Cerebellar cortex (tissue), 1 donor: ENCODE measurements around the gene NAPSA.

Experiments used
- DNase-seq: peaks from one replicate; pipeline ENCODE4 v3.0.0-alpha.2; 2015; ENCODE audit warnings: low spot score

The NAPSA gene

DNA sequence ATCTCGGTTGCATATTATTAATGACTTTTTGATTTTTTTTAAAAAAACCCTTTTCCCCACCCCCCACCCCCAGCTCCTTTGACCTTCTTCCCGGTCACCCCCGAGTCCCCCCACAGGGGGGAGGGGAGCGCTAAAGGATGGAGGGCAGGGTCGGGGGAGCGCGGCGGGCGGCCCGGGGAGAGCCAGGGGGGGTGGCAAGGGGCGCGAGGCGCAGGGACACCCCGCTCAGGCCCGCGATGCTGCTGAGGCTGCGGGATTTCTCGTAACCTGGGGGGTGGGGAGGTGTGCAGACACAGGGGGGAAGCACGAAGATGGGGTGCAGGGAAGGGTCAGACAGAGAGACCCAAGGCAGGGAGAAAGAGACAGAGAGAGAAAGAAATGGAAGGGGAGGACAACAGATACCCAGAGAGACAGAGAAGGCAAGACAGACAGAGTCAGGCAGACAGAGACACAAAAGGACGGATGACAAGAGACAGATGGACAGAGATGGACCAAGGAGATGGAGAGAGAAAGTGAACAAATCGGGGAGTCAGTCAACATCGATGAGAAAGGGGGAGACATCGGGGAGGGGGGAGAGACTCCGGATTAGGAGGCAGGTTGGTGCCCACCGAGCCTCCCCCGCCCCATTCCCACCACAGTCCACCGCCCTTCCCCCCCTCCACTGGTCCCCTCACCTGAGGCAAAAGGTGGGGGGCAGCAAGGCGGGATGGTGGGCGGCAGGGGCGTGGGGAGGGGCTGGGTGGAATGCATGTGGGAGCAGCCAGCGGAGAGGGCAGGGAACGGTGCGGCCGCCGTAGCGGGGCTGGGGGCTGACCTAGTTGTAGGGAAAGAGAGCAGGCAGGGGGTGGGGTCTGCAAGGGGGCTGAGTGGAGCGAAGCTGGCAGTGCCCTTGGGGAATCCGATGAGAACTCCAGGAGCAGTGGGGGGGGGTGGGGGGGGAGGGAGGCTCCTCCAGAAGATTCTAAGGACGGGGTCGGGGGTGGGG is 50.4 kb downstream of the NAPSA start:
- DNase-seq: peak; percentile 34

DNA sequence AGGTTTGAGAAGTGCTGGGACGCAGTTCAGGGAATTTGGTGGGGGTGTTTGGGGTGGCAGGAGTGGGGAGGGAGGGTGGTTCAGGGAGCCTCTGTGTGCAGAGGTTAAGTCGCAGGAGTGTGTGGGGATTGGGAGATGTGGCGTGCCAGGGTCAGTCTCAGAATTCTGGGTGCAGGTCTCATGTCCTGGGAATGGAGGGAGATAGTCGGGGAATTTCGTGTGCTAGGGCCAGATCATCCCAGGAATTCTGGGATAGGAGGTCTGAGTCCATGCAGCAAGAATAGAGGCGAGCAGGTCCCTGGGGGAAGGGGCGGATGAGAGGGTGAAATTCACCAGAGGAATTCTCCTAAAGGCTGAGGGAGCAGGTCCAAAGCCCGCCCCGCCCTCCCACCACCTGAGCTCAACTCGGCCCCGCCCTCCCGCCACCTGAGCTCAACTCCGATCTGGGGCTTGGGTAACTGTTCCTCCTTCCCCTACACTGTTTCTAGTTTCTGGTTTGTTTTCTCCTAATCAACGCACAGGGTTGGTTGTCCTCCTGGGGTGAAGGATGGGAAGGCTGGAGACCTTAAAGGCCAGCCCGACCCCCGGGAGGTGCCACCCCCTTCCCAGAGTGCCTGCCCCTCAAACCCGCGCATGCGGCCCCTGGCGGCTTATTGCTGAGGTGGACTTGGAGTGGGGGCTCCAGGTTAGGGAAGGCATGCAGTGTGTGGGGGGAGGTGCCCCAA is 51.5 kb downstream of the NAPSA start:
- DNase-seq: peak; percentile 75

DNA sequence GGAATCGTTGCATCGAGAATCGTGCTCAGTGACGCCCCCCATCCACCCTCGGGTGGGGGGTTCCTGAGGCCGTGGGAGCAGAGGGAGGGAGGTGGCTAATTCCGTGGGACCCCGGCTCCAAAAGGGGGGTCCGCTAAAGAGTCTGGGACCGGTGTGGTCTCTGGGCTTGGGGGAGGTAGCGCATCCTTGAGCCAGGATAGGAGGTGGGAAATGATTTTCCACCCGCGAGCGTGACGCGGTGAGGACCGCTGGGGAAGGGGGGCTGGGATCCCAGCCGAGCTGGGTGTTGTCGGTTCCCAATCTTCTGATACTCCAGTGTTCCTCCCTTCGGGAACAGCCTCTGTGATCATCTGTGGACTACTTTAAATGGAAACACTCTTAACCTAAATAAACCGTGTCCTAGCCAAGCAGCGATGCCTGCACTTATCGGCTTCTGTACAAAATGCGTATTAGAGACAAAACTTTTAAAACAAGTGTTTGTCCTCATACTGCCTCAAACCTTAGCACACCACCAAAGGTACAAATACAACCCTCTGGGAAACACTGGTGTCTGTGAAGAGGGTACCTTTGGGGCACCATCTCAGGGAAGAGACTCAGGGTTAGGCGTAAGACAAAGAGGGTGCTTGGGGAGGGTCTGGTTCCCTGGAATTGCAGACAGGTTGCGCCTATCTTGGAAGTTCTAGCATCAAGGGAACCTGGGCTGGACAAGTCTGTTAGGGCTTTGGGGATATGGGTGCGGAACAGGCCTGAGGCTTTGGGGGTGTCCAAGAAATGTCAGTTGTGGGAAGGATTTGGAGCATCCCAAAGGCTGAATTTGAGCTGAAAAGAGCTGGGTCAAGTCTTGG is 52.2 kb downstream of the NAPSA start:
- peak; percentile 55 for DNase-seq

DNA sequence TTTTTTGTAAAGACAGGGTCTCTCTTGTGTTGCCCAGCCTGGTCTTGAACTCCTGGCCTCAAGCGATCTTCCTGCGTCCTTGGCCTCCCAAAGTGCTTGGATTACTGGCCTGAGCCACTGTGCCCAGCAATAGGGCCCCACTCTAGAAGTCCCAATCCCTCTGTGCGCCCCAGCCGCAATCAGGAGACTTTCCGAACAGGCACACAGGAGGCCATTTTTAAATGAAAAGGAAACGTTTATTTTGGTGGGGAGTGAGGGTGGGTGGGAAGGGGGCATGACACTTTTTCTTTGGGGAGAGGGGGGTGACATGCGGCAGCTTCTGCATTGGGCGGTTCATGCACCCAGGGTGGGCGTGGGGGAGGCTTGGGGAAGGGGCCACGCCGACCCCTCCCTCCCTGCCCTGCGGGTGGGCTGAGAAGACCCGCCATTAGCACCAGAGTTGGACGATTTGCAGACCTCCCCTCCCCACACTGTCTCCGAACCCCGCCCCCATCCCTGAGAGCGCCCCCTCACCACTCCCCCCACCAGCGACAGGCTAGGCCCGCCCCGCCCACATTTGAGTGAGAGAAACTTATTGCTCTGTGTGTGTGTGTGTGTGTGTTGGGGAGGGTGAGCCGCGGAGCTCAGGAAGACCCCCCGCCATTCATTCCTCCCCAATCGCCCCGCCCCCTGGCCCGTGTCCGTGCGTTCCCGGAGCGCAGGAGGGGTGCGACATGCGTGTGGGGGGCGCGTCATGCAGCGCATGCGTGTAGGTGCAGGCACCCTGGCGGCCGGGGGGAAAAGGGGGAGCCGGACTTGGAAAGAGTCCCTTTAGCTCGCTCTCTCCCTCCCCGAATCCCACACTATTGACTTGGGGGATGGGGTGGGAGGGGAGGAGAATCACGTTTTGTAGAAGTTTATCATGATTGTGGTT is 53.5 kb downstream of the NAPSA start:
- DNase-seq: peak; percentile 76

DNA sequence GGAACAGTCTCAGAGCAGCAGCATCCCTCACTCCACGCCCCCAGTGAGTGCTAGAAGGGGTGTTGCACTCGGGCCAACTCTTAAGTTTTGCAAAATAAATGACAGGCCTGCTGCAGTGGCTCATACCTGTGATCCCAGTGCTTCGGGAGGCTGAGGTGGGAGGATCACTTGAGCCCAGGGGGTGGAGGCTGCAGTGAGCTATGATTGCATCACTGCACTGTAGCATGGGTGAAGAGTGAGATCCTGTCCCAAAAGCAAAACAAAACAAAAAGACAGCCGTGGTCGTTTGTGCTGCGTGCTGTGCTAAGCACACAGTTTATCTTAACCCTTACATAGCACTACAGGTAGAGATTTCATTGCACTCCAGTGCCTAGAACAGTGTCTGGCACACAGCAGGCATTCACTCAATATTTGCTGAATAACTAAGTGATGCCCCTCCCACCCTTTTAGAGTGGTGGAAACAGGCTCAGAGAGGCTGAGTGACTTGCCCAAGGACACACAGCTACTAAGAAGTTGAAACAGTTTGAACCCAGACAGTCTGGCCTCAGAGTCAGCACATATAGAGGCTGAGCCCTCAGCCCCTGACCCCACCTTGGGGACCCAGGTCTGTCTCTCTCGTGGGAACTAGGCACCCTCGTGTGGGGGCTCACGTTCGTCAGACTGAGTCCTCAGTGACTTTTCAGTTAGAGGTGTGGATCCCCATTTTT is 54.5 kb downstream of the NAPSA start:
- DNase-seq: no peak

DNA sequence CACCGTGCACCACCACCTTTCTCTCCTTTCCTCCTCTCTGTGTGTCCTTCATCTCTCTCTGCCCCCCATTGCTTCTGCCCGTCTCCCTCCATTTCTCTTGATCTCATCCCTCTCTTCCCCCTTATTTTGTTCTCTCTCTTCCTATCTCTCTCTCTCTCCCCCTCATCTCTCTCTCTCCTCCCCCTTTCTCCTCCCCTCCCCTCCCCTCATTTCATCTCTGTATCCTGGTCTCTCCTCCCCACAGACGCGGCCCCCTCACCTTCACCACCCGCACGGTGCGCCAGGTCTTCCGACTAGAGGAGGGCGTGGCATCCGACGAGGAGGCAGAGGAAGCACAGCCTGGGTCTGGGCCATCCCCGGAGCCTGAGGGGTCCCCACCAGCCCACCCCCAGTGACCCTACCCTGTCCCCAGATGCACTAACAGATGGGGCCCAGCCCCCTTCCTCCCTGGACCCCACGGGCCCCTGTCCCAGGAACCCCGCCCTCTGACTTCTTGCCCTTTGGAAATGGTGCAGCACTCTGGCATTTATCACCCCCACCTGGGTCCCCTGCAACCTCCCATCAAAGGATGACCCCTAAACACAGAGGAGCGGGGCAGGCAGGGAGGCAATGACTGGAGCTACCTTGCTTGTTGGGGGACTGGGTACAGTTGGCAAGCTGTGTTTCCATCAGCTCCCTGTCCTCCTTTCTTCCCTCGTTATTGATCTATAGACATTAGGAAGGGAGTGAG is 55.9 kb downstream of the NAPSA start:
- no peak for DNase-seq

DNA sequence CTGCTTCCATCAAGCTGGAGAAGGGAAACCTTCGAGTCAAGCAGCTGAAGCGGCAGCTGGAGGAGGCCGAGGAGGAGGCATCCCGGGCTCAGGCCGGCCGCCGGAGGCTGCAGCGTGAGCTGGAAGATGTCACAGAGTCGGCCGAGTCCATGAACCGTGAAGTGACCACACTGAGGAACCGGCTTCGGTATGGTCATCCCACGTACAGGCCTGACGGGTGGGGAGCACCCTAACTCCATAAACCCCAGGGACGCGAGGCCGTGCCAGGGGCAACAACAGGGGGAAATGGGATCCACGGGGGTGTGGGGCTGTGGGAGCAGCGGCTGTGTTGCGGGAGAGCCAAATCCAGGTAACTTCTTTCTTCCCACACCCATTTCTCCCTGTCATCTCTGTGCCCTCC is 56.4 kb downstream of the NAPSA start:
- no peak for DNase-seq
